Lower leg skin (tissue), 3 donors: ENCODE data around the gene PABPN1.

Experiments
- POLR2A ChIP-seq, 2 donors: fragments of 450-650 bp; IDR thresholded peaks; one replicate each; pipeline ENCODE4 v1.6.1; 2016 to 2017; ENCODE audit warnings: antibody characterized with exemption in 2 of 2, mild to moderate bottlenecking in 1 of 2, moderate library complexity in 1 of 2
- TF ChIP-seq, protein P1 (sequence below), 3 donors: fragments of 450-650 bp; IDR thresholded peaks; one replicate each; pipeline ENCODE4 v1.5.1; 2016; ENCODE audit warnings: antibody characterized with exemption in 3 of 3, mild to moderate bottlenecking in 3 of 3, moderate library complexity in 2 of 3

DNA sequence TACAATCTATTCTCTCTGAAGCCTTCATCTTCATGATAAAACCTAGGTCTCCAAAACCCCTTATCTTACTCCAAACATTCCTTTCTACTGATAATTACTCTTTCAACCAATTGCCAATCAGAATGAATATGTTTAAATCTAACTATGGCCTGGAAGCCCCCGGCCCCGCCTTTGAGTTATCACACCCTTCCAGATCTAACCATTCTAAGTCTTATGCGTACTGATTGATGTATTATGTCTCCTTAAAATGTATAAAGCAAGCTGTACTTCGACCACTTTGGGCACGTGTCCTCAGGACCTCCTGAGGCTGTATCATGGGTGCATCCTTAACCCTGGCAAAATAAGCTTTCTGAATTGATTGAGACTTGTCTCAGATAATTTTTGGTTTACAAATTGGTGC, 14.4 kb downstream of the PABPN1 start:
- TF ChIP-seq, protein P1, sequence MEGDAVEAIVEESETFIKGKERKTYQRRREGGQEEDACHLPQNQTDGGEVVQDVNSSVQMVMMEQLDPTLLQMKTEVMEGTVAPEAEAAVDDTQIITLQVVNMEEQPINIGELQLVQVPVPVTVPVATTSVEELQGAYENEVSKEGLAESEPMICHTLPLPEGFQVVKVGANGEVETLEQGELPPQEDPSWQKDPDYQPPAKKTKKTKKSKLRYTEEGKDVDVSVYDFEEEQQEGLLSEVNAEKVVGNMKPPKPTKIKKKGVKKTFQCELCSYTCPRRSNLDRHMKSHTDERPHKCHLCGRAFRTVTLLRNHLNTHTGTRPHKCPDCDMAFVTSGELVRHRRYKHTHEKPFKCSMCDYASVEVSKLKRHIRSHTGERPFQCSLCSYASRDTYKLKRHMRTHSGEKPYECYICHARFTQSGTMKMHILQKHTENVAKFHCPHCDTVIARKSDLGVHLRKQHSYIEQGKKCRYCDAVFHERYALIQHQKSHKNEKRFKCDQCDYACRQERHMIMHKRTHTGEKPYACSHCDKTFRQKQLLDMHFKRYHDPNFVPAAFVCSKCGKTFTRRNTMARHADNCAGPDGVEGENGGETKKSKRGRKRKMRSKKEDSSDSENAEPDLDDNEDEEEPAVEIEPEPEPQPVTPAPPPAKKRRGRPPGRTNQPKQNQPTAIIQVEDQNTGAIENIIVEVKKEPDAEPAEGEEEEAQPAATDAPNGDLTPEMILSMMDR (IDR thresholded peaks at IDR 0.05): no peak
- TF ChIP-seq POLR2A (IDR thresholded peaks at IDR 0.05): no peak
